Smooth muscle cell of the brain vasculature (primary cell): Measurements from ENCODE around the gene STC2.
A peak's percentile ranks its signal among the peaks of the same experiment; 100 is the strongest.
"Not testable (repeated sequence)": the region's sequence is repeated elsewhere in the genome, so short reads cannot be mapped to it uniquely, and the experiment has no call there.

Experiments used
- DNase-seq: peaks from one replicate; pipeline ENCODE4 v3.0.0-alpha.2; 2012; ENCODE audit warnings: low read depth, low spot score

Gene STC2, protein sequence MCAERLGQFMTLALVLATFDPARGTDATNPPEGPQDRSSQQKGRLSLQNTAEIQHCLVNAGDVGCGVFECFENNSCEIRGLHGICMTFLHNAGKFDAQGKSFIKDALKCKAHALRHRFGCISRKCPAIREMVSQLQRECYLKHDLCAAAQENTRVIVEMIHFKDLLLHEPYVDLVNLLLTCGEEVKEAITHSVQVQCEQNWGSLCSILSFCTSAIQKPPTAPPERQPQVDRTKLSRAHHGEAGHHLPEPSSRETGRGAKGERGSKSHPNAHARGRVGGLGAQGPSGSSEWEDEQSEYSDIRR

DNA sequence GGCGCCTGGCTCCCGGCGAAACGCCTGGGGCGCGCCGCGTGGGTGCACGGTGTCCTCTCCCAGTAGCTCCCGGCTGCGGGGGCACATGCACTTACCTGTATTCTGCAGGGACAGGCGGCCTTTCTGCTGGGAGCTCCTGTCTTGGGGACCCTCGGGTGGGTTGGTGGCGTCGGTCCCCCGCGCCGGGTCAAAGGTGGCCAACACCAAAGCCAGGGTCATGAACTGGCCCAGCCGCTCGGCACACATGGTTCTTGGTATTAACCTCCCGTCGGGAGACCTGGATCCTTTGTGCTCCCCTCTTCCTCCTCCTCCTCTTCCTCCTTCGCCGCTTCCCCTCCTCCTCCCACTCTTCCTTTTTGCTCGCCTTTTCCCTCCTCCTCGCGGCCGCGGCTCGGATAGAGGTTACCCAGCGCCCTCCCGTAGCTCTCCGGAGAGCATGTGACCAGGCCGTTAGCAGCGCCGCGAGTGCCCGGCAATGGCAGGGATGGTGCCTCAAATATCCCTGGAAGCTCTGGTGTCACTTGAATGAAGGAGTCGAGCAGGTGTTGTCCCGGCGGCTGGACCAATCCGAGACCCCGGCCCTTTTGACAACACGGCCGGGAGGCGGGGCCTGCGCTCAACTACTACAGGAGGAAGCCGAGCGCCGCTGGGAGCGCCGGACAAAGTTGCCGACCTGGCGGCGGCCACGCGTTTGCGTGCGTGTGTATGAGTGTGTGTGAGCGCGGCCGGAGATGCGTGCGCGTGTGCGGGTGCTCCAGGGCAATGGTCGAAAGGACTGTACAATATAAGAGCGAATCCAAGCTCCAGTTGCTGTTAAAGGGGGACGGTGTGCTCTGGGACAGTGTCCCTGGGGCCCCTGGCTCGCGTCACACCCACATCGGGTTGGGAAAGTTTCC, at the start of gene STC2:
STC2 (minus strand) TSS at position 467 of the 896 bp plus-strand sequence; CDS start at position 246, 221 bp downstream.
- DNase-seq: no peak

DNA sequence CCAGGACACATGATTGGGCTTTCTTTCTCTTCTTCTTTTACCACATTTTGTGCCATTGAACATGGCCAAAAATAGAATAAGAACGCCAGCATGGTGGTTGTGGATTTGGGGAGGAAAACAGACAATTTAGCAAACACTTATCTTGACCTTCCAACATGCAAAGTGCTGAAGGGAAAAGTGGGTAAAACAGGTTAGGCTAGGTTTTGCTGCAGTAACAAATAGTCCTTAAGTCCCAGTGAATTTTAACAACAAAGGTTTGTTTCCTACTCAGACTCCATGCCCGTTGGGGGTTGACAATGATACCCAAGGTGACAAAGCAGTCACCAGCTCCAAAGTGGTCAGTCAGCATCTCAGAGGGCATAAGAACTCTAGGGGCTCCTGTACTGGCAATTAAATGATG, 43.2 kb upstream of the STC2 start:
- no peak for DNase-seq

DNA sequence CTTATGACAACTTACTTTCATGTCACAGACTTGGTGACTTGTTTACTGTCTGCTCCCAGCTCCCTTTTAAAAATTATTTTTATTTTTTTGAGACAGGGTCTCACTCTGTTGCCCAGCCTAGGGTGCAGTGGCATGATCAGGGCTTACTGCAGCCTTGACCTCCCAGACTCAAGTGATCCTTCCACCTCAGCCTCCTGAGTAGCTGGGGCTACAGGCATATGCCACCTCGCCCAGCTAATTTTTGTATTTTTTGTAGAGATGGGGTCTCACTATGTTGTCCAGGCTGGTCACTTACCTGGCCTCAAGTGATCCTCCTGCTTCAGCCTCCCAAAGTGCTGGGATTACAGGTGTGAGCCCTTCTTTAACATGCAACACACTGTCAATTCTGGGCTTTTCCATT, 35.2 kb upstream of the STC2 start:
- DNase-seq: not testable (repeated sequence)

DNA sequence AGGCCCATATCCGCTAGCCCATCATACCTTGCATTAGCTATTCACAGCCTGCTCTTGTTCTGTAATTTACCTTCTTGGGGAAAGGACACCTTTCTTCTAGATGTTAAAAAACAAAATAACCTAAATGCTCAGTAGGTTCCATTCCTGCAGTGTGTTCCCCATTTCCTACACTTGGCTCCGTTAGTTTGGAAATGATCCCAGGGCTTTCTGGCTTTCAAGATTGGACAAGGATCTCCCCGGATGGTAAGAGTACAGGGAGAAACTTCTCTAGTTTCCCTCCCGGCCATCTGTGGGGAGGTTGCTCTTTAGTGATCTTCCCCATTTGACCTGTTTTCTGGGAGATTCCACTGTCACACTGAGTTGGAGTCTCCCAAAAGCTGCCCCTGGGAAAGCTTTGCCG, 27.3 kb upstream of the STC2 start:
- DNase-seq: no peak

DNA sequence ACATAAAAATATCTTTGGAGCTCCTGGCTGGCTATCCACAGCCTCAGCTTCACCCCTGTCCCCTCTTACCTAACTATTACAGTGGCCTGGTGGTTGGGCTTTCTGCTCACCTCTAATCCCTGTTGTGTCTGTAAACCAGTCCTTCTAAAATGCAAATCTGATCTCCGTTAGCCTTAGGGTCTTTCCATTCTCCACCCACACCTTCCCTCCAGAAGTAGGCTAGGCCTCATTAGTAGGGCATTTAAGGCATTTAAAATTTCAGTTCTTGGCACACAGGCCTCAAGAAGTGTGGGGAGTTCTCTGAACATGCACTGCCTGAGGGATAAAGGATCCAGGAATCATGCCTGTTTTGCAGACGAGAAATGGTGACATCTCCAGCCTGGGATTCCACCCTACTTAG, 26.4 kb upstream of the STC2 start:
- DNase-seq: no peak

DNA sequence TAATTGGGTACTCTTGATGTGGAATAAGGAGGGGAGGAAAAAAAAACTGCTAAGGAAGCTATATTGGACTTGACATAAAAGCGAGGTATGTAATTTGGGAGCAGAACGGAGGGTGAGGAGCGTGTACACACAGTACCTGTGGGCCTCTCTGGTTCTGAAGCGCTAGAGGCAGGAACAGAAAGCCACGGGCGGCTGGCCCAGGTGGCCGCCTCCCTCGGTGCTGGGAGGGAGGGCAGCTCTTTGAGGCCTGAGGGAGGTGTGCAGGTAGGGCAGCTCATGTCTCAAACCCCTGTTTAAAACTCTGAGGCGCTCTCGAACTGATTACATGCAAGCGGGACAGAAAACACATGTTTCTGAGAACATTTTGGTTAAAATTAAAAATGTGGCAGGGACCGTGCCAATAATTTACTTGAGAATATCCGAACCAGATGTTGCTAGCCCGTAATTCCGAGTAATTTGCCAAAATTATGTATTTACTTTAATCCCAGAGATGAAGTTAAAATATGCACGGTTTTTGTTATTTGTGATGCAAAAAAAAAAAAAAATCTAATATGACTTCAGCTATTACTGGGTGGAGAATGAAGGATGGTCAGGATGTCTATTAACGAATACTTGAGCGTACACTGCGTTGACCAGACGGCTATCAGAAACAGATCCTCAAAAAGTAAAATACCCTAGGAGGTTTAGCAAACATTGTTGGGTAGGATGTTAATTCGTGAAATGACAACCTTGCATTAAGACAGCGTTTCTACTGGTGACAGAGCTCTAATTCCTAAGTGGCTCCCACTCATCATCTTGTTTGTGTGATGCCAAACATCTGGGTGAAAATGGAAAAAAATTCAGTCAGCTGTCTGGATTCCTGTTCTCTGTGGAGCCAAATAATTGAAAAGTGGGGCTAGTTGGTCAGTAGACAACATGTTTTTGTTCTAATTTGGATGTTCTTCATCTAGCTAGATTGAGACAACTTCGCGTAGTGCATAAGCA, 24.4 kb upstream of the STC2 start:
- DNase-seq: no peak

DNA sequence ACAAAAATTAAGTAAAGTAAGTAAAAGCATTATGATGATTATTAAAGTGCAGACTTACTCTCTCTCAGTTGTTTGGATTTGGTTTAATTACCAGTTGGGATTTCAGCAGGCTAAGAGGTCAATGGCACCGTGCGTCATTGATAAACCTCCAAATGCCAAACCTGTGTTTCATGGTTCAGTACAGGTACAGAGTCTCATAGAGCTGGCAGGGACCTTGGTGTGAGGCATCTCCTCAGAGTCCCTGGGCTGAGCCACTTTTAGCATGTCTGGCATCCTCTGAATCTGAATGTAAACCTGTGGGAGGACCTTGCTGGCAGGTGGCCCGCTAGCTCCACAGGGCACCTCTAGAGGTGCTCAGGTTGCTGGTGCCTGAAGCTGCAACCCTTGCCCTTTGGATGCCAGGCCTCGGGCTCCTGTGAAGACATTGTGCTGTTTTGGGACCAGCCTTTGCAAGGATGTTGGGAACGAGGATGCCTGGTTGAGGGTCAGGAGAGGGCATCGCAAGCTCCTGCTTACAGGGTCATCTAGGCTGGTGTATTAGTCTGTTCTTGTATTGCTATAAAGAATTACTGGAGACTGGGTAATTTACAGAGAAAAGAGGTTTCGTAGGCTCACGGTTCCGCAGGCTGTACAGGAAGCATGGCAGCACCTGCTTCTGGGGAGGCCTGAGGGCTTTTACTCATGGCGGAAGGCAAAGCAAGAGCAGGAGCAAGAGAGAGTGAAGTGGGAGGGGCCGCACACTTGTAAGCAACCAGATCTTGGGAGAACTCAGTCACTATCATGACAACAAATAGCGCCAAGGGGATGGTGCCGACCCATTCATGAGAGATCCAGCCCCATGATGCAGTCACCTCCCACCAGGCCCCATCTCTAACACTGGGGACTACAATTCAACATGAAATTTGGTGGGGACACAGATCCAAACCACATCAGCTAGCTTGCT, 14.9 kb upstream of the STC2 start:
- DNase-seq: no peak

DNA sequence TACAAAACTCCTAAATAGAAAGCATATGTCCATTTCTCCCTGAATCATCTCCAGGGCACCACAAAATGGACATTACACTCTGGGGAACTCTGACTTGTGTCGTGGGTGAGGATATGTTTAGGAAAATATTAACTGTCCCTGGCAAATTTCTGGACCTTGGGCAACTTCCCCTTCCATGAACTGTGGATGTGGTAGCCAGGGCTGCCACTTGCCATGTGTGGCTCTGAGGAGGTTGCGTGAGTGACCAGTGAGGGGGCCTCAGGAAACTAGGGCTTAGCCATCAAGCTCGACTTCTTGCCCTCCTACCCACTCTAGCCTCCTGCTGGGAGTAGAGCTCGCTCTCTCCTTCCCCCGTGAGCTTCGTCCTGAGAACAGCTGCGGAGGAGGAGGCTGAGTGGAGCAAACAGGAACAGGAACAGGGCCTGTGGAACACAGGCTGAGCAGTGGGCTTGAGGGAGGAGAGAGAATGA, 13.8 kb upstream of the STC2 start:
- no peak for DNase-seq

DNA sequence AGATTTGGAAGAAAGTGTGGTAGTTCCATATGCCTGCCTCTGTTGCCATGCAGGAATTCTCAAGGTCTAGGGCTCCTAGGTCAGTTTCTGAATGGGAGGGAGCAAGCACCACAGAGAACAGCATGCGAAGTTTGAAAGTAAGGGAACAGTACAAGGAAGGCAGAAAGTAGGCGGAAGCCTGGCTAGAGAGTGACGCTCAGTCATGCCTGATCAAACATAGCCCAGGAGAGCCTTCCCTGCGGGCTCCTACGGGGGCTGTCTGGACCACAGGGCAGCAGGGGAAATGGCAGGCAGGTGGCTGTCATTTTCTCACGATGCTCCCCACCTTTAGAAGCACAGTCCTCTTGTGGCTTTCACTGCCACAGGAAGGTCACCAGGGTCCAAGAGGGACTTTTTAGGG, 12.8 kb upstream of the STC2 start:
- DNase-seq: no peak

DNA sequence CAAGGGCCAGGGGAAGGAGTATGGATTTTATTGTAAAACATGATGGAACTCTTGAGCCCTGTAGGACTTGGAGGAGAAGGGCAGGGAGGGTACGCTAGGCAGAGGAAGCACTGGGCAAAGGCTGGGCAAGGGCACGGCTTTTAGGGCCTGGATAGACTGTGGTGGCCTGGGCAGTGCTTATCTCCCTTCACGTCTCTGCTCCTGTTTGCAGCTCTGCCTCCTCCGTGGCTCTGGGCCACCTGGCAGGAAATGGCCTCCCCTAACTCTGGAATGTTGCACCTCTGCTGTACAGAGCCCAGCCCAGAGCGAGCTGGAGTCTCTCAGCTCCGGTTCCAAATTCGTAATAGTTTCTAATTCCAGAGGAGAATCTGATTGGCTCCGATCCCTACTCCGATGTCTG, 12.2 kb upstream of the STC2 start:
- DNase-seq: no peak

DNA sequence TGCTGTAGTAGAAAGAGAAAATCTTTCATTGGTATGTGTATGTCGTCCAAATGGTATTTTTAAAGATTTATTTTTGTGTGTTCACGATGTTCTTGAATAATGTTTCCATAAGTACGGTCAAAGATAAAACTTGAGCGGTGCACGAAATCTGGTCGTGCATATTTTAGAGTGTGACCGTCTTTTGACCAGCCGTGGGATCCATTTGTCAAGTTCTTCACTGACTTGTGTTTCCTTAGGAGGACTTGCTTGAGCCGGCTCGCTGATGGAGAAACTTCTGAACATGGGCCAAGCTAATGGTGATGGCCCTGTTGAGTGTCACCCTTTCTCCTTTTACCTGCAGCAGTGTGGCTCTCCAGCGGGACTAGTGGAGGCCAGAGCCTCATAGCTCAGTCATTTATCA, 11.1 kb upstream of the STC2 start:
- no peak for DNase-seq

DNA sequence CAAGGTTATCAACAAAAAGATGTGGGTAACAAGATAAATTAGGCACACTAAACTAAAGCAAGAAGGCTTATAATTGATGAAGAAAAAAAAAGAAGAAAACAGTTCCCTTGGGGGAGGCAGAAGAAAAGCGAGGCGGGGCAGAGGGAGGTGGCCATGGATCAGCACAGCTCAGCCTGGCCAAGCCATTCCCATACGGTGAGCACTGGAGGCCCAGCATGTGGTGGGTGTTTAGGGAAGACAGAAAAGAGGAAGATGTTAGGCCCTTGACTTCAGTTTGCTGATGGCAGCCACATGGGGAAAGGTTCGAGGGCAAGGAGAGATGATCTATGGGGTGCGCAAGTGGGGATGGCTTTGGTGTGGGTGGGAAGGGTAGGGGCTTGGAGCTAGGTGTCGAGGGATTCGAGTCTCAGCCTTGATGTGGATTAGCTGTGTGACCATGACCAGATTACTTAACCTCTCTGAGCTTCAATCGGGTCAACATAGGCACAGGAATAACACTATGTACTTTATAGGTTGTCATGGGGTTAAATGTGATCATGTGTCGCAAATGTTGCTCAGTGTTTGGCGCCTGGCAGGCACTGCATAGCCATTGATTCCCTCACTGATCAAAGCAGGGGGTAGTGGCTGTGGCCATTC, 10.3 kb upstream of the STC2 start:
- DNase-seq: no peak

DNA sequence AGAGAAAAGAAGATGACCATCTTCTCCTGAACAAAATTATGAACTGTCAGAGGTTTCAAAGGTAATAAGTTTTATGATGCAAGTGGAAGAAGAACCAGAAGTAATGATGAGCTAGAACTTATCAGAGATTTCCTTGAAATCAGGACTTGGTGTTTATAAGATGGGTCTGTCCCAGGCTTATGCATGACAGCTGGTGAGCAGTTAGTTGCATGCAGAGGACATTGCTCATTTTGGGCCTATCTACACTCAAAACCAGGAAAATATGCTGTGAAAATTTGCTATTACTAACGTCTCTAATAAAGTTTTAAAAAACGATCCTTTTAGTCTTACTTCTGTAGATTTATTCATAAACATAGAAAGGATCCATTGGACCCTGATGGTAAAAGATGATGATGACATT, 6.6 kb upstream of the STC2 start:
- no peak for DNase-seq

DNA sequence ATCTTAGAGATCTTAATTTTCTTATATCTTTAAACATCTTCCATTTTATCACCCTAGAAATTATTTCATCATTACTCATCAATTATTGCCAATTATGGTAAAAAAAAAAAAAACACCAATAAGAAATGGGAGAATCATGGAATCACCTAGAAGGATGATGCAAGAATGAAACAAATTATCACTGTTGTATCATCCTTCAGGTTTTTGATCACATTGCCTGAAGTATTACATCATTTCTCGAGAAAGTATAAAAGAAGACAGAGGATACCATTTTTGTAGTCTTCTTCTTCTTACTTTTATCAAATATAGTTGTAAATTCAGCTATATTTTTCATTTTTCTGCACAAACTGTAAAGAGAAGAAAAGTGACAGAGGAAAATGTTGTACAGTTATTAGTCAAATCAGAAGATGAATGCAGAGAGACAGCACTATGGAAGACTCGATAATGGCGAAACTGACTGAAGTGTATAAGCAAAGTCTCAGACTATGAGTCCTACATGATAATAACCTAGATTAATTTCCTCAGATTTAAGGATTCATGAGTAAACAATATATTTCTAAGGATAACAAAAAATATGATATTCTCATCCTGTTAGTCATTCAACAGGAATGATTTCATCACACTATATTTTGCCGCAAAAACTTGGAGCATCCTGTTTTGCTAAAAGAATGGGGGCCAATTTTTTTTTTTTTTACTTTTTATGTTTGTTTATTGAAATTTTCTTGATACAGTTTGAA, 5.9 kb upstream of the STC2 start:
- no peak for DNase-seq

DNA sequence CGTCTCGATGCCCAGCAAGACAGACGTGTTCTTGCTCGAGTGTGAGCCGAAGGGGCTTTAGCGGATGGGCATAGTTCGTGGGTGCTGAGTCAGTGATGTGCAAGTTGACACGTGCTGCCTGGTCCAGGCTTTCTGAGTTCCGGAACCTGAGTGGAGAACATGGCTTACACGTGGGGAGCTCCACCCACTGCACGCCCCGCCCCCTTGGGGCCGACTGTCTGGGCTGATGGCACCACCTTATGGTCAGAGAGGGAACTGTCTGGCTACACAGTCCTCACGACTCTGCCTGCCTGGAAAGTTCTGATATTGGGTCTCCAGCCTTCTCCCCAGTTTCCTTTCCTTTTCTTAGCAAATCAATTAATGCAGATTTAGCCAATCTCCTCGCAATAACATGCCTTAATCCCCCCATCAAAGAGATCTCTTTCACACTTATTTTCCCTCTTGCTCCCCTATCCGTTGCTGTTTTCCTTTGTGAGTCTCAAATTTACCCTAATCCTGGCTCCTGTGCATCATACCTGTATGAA, 3.8 kb upstream of the STC2 start:
- peak; percentile 77 for DNase-seq

DNA sequence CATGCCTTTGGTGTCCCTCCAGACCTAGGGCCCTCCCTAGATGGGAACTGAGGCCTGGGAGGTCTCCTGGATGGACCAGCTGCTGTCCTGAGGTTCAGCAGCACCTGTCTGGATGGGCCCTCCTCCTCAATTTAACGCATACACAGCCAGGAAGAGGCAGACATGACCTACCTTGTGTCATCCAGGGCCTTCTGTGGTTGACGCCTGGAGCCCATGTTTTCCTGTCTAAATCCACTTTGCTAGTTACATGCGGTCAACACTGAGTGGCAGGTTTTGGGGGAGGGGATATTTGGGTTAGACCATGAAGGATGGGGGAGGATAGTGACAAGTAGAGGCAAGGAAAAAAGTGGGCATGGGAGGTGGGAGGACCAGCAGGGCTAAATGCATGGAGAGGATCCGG, 3.1 kb upstream of the STC2 start:
- no peak for DNase-seq

DNA sequence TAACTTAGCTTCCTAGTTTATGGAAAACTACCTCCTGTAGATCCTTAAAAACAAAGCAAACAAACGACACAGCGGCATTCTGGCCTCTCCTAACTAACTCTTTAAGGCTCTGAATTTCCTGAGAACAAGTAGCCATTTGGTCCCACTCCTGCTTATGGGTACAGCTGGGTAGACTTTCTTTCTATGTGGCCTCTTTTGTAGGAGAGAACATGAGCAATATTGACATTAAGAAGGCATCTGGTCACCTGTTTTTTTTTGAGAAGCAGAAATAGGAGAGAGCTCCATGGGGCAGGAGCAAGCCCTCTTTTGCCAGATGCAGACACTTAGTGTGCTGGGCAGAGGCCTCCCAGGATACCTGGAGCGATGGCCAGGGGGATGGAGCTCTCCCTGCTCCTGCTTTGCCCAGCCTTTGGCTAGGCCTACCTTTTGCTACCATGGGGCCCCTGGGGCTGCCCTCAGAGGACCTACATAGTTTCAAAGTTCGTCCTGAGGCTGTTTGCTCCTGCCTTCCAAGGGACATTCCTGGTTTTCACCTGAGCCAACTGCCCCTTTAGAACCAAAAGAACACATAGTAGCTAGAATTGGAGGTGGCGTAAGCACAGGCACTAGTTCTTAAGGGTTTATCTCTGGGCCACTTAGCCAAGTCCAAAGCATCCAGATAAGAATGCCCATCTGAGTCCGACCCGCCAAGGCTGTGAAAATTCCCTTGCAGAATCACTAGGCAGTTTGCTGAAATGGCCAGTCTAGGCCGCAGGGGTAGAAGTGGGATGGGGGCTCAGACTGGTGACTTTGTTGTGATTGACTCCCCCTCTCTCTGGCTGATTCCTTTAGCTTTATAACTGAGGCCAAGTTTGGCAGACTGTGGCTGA, 2.4 kb upstream of the STC2 start:
- no peak for DNase-seq
